Stimulated activated CD8-positive, alpha-beta memory T cell treated with anti-CD3 and anti-CD28 coated beads, Interleukin-4, amount 100 ng/mL, for 1 hour (primary cell): ENCODE data around the gene GDPD1.
"Not testable (repeated sequence)": the region's sequence is repeated elsewhere in the genome, so short reads cannot be mapped to it uniquely, and the experiment has no call there.

Experiments
- DNase-seq, 2 donors: peaks; one replicate each; pipeline ENCODE4 v3.0.0-alpha.2; 2020; ENCODE audit warnings: low read depth in 2 of 2, low spot score in 1 of 2

Gene GDPD1

DNA sequence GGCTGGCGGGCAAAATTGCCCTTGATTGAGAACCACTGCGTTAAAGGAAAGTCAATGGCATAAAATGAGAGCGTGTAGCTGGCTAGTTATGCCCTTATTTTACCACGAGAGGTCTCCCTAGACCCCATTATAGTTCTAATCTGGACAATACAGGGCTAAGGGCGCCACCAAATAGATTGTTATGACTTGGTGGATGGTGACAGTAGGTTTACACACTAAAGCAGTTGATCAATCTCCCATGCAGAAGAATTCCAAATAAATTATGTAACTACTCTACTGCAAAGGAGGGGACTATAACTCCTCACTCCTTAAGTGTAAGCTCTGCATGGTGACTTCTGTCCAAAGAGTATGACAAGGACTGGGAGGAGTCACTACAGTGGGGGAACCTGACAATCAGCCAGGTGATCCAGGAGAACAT lies 90.7 kb downstream of the GDPD1 start:
- DNase-seq, result peak in 1 of 2 donors; percentile 11

DNA sequence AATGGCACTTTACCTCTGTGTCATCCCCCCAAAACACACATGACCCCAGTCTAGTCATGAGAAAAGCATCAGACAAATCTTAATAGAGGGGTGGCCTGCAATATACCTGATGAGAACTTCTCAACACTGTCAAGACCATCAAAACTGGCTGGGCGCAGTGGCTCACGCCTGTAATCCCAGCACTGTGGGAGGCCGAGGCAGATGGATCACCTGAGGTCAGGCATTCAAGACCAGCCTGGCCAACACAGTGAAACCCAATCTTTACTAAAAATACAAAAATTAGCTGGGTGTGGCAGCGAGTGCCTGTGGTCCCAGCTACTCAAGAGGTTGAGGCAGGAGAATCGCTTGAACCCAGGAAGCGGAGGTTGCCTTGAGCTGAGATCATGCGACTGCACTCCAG lies 91.2 kb downstream of the GDPD1 start:
- DNase-seq, result not testable (repeated sequence)

DNA sequence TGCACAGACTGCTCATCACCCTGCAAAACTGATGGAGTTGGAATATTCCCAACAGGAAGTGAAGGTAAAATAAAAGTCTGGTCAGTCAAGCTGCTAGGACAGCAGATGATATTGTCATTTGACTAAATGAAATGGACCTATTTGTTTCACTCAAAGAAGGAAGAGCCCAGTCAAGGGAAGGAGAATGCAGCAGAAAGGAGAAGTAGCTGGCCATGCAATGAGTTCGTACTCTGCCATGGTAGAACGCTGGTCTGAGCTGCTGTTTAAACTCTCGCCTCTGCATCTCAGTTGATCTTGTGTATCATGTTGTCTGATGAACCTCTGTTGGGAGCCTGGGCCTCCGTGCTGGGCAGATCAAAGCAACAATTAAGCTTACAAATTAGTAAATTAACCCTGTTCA lies 95.6 kb downstream of the GDPD1 start:
- no peak for DNase-seq
